ENCODE data around the gene VAT1L. TPM values are rescaled to one million over a fixed set of nuclear protein-coding genes. Genes with fewer than 3 reads are reported as not detected.

Gene VAT1L
- total and polyA plus RNA-seq, 4 donors: 0.17 to 0.98 (median 0.26) TPM

DNA sequence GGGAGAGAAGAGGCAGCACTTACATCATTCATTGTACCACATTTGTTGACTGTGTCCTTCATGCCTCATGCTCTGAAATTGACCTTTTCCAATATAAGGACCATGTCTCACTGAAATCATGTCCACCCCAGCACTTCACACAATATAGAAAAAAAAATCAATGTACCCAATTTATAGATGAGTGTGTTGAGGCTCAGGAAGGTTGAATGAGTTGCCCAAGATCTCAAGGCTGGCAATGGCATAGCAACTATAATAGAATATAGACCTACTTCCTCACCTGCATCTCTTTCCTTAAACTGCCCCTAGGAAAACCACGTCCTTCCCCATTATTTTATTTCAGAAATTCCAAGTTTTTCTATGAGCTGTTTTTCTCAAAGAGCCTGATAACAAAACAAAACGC, 912 bp upstream of the VAT1L start (continued):
- TF ChIP-seq SP1 (IDR thresholded peaks at IDR 0.05) (no peak), YY1 (IDR thresholded peaks at IDR 0.05) (no peak), CTCF (IDR thresholded peaks at IDR 0.05; ENCODE audit: low read depth, low read length, missing input control) (no peak), EGR1 (IDR thresholded peaks at IDR 0.05; ENCODE audit: low read depth in 2 of 2) (no peak), HNF4A (conservative IDR thresholded peaks at IDR 0.05) (no peak), ATF3 (IDR thresholded peaks at IDR 0.05) (no peak)

DNA sequence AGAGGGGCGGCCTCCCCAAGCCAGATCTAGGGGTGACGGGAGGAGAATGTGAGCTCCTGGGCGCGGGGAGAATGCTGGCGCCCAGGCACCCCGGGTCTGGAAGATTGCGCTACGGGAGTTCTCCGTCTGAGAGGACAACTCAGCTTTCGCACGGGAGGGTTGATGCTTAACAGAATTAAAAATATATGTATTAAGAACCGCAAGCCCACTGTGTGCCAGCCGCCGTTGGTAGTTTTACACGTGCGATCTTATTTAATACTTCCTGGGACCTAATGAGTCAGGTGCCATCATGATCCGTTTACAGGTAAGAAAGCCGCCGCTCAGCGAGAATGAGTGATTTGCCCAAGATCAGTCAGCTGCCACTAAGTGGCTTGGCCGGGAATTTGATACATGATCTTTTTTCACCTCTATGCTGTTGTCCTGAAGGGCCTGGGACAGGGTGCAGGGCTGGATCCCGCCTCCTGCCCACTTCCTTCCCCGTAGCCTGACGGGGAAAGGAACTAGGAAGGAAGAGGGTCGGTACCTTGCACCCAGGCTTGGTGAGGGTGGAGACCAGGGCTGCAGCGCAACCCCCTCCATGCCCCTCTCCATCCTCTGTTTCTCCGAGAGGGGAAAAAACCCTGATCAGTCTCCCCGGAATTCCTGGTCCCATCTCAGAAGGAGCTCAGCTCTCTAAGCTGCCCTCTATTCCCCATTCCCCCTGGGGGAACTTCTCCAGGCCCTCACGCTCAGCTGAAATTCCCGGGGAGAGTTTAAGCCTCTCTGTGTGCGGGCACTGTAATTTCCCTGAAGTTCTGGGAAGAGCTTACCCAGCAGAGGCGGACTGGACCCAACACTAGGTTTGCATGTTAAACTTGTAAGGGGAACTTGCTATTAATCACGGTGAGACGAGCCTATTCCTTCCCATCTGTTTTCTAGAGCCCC, 983 bp downstream of the VAT1L start:
- H3K4me3 ChIP-seq (ENCODE audit: low read depth in 1 of 3, low read length in 3 of 3): peak overlapping the region in 1 of 3 donors; percentile 52
- H3K27ac ChIP-seq (ENCODE audit: low read depth in 1 of 2, low read length in 2 of 2): no peak overlapping the region
- no peak overlapping the region for H3K9ac ChIP-seq (ENCODE audit: low read depth in 1 of 2, low read length in 2 of 2)
- no peak for DNase-seq (ENCODE audit: low spot score)
- peaks cover 6 to 13% (median 10%) of the 10 kb centered on the region in 4 donors for H3K4me1 ChIP-seq (ENCODE audit: control insufficient read depth in 4 of 4, insufficient read depth in 4 of 4, low read length in 3 of 4)
- H3K9me3 ChIP-seq (ENCODE audit: control insufficient read depth in 4 of 4, low read length in 3 of 4): no peaks in the 10 kb centered on the region
- peaks cover 0 to 7% (median 2%) of the 10 kb centered on the region in 4 donors for H3K27me3 ChIP-seq (ENCODE audit: control insufficient read depth in 4 of 4, insufficient read depth in 4 of 4, low read length in 3 of 4)
- TF ChIP-seq, protein P1, sequence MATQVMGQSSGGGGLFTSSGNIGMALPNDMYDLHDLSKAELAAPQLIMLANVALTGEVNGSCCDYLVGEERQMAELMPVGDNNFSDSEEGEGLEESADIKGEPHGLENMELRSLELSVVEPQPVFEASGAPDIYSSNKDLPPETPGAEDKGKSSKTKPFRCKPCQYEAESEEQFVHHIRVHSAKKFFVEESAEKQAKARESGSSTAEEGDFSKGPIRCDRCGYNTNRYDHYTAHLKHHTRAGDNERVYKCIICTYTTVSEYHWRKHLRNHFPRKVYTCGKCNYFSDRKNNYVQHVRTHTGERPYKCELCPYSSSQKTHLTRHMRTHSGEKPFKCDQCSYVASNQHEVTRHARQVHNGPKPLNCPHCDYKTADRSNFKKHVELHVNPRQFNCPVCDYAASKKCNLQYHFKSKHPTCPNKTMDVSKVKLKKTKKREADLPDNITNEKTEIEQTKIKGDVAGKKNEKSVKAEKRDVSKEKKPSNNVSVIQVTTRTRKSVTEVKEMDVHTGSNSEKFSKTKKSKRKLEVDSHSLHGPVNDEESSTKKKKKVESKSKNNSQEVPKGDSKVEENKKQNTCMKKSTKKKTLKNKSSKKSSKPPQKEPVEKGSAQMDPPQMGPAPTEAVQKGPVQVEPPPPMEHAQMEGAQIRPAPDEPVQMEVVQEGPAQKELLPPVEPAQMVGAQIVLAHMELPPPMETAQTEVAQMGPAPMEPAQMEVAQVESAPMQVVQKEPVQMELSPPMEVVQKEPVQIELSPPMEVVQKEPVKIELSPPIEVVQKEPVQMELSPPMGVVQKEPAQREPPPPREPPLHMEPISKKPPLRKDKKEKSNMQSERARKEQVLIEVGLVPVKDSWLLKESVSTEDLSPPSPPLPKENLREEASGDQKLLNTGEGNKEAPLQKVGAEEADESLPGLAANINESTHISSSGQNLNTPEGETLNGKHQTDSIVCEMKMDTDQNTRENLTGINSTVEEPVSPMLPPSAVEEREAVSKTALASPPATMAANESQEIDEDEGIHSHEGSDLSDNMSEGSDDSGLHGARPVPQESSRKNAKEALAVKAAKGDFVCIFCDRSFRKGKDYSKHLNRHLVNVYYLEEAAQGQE (IDR thresholded peaks at IDR 0.05): no peak
- TF ChIP-seq FOXA2 (IDR thresholded peaks at IDR 0.05) (no peak), HNF4A (conservative IDR thresholded peaks at IDR 0.05) (no peak), TAF1 (conservative IDR thresholded peaks at IDR 0.05) (no peak), FOXA1 (IDR thresholded peaks at IDR 0.05) (no peak), RXRA (IDR thresholded peaks at IDR 0.05) (no peak), NR2F2 (IDR thresholded peaks at IDR 0.05) (no peak), CTCF (IDR thresholded peaks at IDR 0.05; ENCODE audit: low read depth, low read length, missing input control) (no peak), GABPA (IDR thresholded peaks at IDR 0.05 in 1 of 2, conservative IDR thresholded peaks at IDR 0.05 in 1 of 2) (no peak), ATF3 (IDR thresholded peaks at IDR 0.05) (no peak), EGR1 (IDR thresholded peaks at IDR 0.05; ENCODE audit: low read depth in 2 of 2) (no peak), JUND (IDR thresholded peaks at IDR 0.05) (no peak), HNF4G (IDR thresholded peaks at IDR 0.05) (no peak), RAD21 (IDR thresholded peaks at IDR 0.05) (no peak), YY1 (IDR thresholded peaks at IDR 0.05) (no peak), SP1 (IDR thresholded peaks at IDR 0.05) (no peak)
- TF ChIP-seq, protein P2, sequence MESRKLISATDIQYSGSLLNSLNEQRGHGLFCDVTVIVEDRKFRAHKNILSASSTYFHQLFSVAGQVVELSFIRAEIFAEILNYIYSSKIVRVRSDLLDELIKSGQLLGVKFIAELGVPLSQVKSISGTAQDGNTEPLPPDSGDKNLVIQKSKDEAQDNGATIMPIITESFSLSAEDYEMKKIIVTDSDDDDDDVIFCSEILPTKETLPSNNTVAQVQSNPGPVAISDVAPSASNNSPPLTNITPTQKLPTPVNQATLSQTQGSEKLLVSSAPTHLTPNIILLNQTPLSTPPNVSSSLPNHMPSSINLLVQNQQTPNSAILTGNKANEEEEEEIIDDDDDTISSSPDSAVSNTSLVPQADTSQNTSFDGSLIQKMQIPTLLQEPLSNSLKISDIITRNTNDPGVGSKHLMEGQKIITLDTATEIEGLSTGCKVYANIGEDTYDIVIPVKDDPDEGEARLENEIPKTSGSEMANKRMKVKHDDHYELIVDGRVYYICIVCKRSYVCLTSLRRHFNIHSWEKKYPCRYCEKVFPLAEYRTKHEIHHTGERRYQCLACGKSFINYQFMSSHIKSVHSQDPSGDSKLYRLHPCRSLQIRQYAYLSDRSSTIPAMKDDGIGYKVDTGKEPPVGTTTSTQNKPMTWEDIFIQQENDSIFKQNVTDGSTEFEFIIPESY (IDR thresholded peaks at IDR 0.05): no peak
- TF ChIP-seq, protein P3, sequence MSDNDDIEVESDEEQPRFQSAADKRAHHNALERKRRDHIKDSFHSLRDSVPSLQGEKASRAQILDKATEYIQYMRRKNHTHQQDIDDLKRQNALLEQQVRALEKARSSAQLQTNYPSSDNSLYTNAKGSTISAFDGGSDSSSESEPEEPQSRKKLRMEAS (IDR thresholded peaks at IDR 0.05): no peak
- 14% methylated on average over 34 of the region's 34 CpGs for WGBS
- no peaks in the 10 kb centered on the region for H3K36me3 ChIP-seq (ENCODE audit: control insufficient read depth in 4 of 4, insufficient read depth in 3 of 4, low read depth in 1 of 4, low read length in 3 of 4)
